Gastroesophageal sphincter (tissue), 3 donors: ENCODE data around the gene TSSK2.

Source experiments
- CTCF ChIP-seq, 4 experiments: fragments of 200-600 bp in 2 of 4; fragments of 450-650 bp in 2 of 4; sonication (generic) in 1 of 4; IDR thresholded peaks; one replicate each; pipeline ENCODE4 v1.5.1; 2017 to 2019; ENCODE audit warnings: antibody characterized with exemption in 4 of 4, mild to moderate bottlenecking in 2 of 4, moderate library complexity in 2 of 4
- POLR2A ChIP-seq, 2 donors: fragments of 450-650 bp; IDR thresholded peaks; one replicate each; pipeline ENCODE4 v1.6.1; 2017; ENCODE audit warnings: antibody characterized with exemption in 2 of 2, mild to moderate bottlenecking in 2 of 2, moderate library complexity in 1 of 2
- POLR2AphosphoS5 ChIP-seq: sonication (generic); formaldehyde crosslinking; IDR thresholded peaks from one replicate; pipeline ENCODE4 v1.6.1; 2017; ENCODE audit warnings: antibody characterized with exemption

- TF ChIP-seq CTCF (IDR thresholded peaks at IDR 0.05) = no peak
- no peak for TF ChIP-seq POLR2AphosphoS5
- TF ChIP-seq POLR2A (IDR thresholded peaks at IDR 0.05) = no peak
Measured at GRCh38 chr22:19136915-19137314, 5.8 kb downstream of the TSSK2 start.
